HG03558 (cell line): ENCODE data around the gene EFCAB8.
"Not testable (repeated sequence)": the region's sequence is repeated elsewhere in the genome, so short reads cannot be mapped to it uniquely, and the experiment has no call there.

Source experiments
- ATAC-seq: cut with Tn5 transposase; IDR thresholded peaks from one replicate; pipeline ENCODE4 v1.9.1; 2021; ENCODE audit warnings: moderate number of reproducible peaks; ENCODE audit not compliant: unreplicated experiment; ENCODE audit errors: extremely low read depth

The EFCAB8 gene

DNA sequence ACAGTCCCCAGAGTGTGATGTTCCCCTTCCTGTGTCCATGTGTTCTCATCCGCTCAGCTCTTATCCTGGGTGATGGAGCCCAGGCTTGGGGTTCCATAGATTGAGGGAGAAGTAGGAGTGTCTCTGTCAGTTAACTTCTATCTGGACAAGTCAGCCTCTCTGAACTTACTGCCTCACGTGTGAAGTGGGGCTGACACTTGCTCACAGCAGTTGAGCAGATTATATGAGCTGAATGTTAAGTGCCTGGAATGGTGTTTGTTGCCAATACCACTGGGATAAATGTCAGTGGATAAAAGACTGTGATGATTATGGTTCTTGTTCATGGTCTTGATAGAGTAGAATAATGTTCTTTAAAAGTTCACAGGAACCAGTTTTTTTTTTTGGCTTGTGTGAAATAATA lies 17.1 kb upstream of the EFCAB8 start:
- ATAC-seq = no peak

DNA sequence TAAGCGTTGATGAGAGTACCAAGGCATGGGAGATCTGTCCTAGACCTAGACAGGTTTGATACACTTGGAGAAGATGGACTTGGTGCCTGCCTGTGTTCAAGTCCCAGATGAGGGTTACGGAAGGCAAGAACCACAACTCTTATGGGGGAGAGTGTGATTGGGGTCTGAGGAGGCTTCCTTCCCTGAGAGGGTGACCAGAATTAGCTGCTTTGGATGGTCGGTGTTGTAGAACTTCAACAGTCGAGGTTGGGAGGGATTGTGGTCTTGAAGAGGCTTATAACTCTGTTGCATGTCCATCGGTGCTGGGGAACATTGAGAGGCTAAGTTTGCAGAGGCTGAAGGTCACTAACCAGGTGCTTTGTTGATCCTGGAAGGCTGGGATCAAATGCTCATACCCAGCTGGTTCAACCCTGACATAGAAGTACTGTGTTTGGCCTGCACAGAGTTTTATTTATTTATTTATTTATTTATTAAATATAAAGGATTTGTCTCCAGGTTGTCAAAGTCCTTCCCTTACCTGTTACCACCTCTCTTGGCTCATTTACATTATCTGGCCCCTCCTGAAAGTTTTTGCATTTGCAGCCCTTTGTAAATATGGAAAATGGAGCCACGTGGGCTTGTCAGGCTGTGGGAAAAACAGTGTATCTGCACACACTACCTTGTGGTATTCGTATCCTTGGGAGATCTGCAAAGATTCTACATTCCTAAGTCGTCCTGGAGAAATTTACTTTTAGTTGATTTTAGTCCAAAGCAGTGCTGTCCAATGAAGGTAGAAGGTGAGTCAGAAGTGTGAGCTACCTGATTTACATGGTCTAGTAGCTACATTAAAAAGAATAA lies 15.8 kb upstream of the EFCAB8 start:
- no peak for ATAC-seq

- ATAC-seq = no peak
These were observed 12.9 kb upstream of the EFCAB8 start for GRCh38 chr20:32845786-32846185.

- no peak for ATAC-seq
These were observed 11.9 kb upstream of the EFCAB8 start for GRCh38 chr20:32846852-32847251.

DNA sequence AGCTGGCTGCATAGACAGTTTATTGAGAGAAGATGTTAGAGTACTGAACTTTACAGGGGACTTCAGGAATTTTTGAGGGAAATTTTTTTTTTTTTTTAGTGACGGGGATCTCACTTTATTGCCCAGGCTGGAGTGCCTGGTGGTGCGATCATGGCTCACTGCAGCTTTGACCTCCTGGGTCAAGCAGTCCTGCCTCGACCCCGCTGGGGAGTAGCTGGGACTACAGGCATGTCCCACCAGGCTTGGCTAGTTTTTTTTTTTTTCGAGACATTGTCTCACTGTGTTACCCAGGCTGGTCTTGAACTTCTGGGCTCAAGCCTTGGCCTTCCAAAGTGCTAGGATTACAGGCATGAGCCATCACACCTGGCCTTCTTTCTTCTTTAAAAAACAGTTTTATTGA lies 10.8 kb upstream of the EFCAB8 start:
- no peak for ATAC-seq

- ATAC-seq = no peak
These were observed 9.9 kb upstream of the EFCAB8 start for GRCh38 chr20:32848846-32849245.

GRCh38 chr20:32849577-32849976 lies 9.1 kb upstream of the EFCAB8 start:
- no peak for ATAC-seq

- ATAC-seq = no peak
These were observed 3.3 kb upstream of the EFCAB8 start for GRCh38 chr20:32855387-32855786.

GRCh38 chr20:32858189-32858588 lies 534 bp upstream of the EFCAB8 start:
- ATAC-seq = no peak

DNA sequence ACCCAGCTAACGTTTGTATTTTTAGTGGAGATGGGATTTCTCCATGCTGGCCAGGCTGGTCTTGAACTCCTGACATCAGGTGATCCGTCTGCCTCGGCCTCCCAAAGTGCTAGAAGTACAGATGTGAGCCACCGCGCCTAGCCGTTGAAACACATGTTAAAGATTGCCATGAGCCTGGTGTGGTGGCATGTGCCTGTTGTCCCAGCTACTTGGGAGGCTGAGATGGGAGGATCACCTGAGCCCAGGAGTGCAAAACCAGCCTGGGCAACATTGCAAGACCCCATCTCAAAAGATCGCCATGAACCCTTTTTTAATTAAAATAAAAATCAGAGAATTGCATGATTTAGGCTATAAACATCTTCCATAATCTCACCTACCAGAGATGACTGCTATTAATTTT lies 2.7 kb downstream of the EFCAB8 start:
- no peak for ATAC-seq

DNA sequence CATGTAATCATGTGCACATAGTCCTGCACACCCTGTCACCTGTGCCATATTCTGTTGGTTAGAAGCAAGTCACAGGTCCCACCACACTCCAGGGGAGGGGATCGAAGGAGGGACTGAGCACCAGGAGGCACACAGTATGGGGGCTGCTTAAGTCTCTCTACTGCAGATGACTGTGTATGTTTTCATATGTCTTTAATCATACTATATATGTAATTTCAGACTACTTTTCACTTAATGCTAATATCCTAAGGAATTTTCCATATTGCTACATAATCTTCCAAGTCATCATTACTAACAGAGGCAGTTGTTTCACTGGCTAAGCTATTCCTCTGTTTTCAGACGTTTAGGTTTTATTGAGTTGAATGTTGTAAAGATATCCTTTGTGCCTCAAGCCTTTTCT lies 10.8 kb downstream of the EFCAB8 start:
- no peak for ATAC-seq

- ATAC-seq = not testable (repeated sequence)
These were observed 11.8 kb downstream of the EFCAB8 start for GRCh38 chr20:32870526-32870925.

DNA sequence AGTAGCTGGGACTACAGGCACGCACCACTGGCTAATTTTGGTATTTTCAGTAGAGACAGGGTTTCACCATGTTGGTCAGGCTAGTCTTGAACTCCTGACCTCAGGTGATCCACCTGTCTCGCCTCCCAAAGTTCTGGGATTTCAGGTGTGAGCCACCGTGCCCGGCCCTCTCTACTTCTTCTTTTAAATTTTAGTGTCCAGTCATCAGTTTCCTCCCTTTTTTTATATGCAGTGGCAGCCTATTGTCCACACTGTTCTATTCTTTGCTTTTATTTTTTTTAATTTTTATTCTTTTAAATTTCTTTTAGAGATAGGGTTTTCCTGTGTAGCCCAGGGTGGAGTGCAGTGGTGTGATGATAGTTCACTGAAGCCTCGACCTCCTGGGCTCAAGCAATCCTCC lies 12.3 kb downstream of the EFCAB8 start:
- ATAC-seq = no peak

DNA sequence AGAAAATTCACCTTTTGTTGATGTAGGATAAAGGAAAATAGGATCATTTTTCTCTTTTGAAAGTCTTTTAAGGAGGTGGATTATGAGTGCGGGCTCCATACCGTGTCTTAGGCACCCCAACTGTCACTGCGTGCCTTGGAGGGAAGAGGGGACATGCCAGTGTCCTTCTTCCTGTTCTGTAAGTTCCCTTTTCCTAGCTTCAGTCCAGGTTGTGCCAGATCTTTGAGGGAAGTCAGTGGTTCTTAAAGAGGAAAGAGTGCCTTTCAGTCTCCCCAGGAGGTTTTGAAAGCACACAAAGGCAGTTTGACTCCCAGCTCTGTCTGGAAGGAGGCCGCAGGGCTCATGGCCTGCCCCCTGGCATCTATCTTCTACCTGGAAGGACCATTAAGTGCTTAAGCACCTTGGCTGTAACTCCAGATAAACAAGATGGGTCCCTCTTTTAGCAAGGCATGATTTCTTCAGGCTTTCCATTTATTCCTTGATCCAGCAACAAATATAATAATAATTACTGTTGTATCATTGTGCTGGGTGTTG lies 13.0 kb downstream of the EFCAB8 start:
- no peak for ATAC-seq

DNA sequence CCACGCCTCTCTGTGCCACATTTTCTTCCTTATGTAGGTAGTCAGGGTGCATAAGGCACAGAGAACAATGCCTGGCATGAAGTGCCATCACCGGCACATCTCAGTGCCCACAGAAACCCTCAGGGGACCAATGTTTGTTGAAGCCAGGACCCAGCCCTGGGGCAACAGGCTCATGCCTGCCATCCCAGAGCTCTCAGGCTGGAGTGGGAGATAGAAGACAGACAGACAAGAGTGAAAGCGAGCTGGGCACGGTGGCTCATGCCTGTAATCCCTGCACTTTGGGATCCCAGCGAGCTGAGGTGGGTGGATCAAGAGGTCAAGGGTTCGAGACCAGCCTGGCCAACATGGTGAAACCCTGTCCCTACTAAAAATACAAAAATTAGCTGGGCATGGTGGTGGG lies 13.5 kb downstream of the EFCAB8 start:
- ATAC-seq = no peak

- ATAC-seq = no peak
These were observed 16.9 kb downstream of the EFCAB8 start for GRCh38 chr20:32875673-32876072.

DNA sequence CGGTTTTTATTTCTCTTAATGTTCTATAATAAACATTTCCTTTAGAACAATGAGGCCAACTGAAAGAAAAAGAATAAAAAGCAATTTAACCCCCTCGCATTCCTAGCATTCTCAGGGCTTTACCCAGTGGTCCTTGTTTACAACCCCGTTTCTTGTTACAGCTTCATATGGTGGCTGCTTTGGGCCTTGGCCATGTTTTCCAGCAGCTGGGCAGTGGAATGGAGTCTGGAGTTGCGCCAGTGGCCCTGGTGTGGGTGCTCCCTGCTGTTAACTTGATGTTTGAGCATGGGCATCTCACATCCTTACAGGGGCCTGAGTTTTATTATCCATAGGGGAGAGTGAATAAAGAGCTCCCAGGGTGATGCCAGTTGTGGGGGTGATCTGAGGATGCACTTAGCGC lies 18.8 kb downstream of the EFCAB8 start:
- ATAC-seq = no peak

DNA sequence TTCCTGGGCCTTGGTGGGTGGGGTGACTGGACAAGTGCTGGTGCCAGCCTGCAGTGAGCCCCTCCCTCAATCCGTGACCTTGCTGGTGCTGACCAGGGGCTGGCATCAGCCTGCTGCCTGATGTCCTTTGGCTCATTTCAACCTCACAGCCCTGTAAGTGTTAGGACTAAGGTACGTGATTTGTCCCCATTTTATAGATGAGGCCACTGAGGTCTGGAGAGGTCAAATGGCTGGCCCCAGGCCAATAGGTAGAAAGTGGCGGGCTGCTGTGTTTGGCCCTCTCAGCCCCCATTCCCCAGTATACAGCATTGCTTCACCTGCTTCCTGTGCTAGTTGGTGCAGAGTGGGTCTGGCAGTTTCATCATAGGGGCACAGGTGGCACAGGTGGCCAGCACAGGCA lies 20.1 kb downstream of the EFCAB8 start:
- ATAC-seq = no peak

DNA sequence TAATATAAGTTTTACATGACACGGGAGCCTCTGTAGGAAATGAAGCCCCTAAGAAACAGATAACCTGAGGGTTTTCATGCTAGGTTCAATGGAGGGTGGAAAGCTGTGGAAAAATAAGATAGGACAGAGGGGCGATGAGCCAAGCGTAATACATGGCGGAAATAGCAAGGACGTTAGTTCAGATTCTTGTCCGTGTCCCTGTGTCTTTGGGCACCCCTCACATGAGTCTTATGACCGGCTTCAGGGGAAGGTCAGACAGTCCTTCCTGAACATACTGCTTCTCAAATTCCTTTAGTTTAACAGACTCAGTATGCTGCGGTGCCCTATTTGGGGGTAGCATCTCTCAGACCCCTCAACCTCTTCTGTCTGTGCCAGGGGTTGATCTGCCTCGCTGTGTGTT lies 20.8 kb downstream of the EFCAB8 start:
- no peak for ATAC-seq

DNA sequence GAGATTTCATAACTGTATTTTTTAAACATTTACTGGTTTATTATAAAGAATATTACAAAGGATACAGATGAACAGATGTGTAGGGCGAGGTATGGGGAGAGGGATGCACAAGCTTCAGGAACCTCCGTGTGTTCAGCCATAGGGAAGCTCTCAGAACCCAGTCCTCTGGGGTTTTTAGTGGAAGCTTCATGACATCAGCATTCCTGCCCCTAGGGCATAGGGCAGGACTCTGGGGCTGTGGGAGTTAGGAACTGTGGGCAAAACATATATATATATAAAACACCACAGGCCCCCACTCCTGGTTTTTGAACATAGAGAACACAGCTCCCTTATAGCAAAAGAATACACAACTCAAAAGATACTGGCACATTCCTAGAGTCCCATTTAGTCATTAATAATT lies 21.9 kb downstream of the EFCAB8 start:
- ATAC-seq = no peak

- ATAC-seq = no peak
These were observed 24.4 kb downstream of the EFCAB8 start for GRCh38 chr20:32883081-32883480.

GRCh38 chr20:32885185-32885584 lies 26.5 kb downstream of the EFCAB8 start:
- no peak for ATAC-seq
